Measurements from ENCODE around the gene HOXB1.

HOXB1 gene

DNA sequence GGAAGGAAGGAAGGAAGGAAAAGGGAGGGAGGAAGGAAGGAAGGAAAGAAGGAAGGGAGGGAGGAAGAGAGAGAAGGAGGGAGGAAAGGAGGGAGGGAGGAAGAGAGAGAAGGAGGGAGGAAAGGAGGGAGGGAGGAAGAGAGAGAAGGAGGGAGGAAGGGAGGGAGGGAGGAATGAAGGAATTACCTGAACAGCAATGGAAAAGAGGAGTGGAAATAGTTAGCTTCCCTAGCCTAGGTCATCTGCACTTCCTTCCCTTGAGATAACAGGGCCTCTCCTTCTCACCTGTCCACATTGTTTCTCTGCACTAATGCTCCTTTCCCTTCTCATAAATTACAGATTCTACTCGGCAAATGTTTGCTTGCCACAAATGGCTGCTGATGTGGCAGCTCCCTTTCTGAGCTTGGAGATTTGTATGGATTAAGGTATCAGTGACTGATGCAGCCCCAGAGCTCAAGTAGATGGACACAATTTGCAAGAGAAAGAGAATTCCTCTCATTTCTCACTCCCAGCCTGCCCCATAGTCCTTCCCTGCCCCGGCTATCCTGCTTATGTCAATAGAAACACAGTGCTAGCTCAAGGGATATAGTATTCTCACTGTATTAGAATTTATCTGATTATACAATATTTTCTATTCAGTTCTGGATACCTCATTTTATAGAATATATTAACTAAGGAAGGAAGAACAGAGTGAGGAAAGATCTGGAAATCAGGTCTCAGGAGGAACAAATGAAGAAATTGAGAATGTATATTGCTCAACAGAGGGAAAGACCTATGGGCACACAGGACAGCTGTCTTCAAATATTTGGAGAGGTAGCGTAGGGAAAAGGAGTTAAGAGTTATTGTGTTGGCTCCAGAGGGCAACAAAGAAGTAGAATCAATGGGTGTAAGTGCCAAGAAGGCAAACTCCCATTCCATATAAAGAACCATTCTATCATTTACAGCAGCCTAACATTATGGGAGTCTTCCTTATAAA is 14.6 kb downstream of the HOXB1 start:
- DNase-seq (no peak), ATAC-seq (ENCODE audit: insufficient read depth, low read depth) (no peak)
- Histone ChIP-seq H3K4me1 (ENCODE audit: insufficient read depth, low read length) (no peaks in the 10 kb centered on the region), H3K4me2 (ENCODE audit: insufficient read depth, low read length) (no peak overlapping the region), H3K9me3 (ENCODE audit: insufficient read depth, low read length, severe bottlenecking) (no peaks in the 10 kb centered on the region), H3K4me3 (ENCODE audit: low read depth in 1 of 2, low read length in 2 of 2) (no peak overlapping the region), H3K36me3 (ENCODE audit: insufficient read depth, low read length) (no peaks in the 10 kb centered on the region), H4K20me1 (ENCODE audit: insufficient read depth, low read length) (no peaks in the 10 kb centered on the region), H3K27ac (ENCODE audit: low read length) (no peak overlapping the region), H3K27me3 (ENCODE audit: insufficient read depth, low read length, poor library complexity) (peaks cover 24% of the 10 kb centered on the region), H3K79me2 (ENCODE audit: insufficient read depth, low read length) (no peaks in the 10 kb centered on the region), H3K9ac (ENCODE audit: low read depth, low read length) (no peak overlapping the region), H2AFZ (ENCODE audit: low read depth, low read length) (no peak overlapping the region)
- TF ChIP-seq, protein P1, sequence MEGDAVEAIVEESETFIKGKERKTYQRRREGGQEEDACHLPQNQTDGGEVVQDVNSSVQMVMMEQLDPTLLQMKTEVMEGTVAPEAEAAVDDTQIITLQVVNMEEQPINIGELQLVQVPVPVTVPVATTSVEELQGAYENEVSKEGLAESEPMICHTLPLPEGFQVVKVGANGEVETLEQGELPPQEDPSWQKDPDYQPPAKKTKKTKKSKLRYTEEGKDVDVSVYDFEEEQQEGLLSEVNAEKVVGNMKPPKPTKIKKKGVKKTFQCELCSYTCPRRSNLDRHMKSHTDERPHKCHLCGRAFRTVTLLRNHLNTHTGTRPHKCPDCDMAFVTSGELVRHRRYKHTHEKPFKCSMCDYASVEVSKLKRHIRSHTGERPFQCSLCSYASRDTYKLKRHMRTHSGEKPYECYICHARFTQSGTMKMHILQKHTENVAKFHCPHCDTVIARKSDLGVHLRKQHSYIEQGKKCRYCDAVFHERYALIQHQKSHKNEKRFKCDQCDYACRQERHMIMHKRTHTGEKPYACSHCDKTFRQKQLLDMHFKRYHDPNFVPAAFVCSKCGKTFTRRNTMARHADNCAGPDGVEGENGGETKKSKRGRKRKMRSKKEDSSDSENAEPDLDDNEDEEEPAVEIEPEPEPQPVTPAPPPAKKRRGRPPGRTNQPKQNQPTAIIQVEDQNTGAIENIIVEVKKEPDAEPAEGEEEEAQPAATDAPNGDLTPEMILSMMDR (IDR thresholded peaks at IDR 0.05; ENCODE audit: borderline replicate concordance, extremely low read depth, low read length, poor library complexity, severe bottlenecking): no peak
- no peak for TF ChIP-seq EZH2 (IDR thresholded peaks at IDR 0.05; ENCODE audit: borderline replicate concordance, low read depth, low read length, severe bottlenecking)

DNA sequence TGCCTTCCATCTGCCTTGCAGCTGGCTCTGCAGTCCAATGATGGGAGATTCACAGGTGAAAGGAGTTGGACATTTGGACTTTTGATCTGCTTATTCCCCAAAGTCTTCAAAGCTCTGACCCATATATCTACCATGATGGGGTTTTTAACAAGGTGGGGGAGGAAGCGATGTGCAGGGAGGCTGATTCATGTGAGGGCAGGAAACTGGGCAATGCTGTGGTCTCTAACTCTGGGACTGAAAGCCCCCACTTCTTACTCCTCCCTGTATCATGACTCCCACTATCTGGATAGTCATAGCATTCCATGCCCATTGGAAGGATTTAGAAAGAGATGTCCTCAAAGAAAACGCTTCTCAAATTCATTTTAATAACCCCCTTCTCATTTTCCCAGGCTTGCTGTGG is 16.3 kb downstream of the HOXB1 start:
- H3K79me2 ChIP-seq (ENCODE audit: insufficient read depth, low read length): no peaks in the 10 kb centered on the region
- ATAC-seq (ENCODE audit: insufficient read depth, low read depth) (no peak), DNase-seq (no peak)
- H2AFZ ChIP-seq (ENCODE audit: low read depth, low read length): no peak overlapping the region
- H3K9me3 ChIP-seq (ENCODE audit: insufficient read depth, low read length, severe bottlenecking): no peaks in the 10 kb centered on the region
- H3K4me3 ChIP-seq (ENCODE audit: low read depth in 1 of 2, low read length in 2 of 2): no peak overlapping the region
- no peak overlapping the region for H3K4me2 ChIP-seq (ENCODE audit: insufficient read depth, low read length)
- peaks cover 24% of the 10 kb centered on the region for H3K27me3 ChIP-seq (ENCODE audit: insufficient read depth, low read length, poor library complexity)
- TF ChIP-seq EZH2 (IDR thresholded peaks at IDR 0.05; ENCODE audit: borderline replicate concordance, low read depth, low read length, severe bottlenecking): no peak
- TF ChIP-seq, protein P1 (IDR thresholded peaks at IDR 0.05; ENCODE audit: borderline replicate concordance, extremely low read depth, low read length, poor library complexity, severe bottlenecking): no peak
- H3K4me1 ChIP-seq (ENCODE audit: insufficient read depth, low read length): no peaks in the 10 kb centered on the region
- H3K27ac ChIP-seq (ENCODE audit: low read length): no peak overlapping the region
- no peak overlapping the region for H3K9ac ChIP-seq (ENCODE audit: low read depth, low read length)
- H3K36me3 ChIP-seq (ENCODE audit: insufficient read depth, low read length): no peaks in the 10 kb centered on the region
- H4K20me1 ChIP-seq (ENCODE audit: insufficient read depth, low read length): no peaks in the 10 kb centered on the region

DNA sequence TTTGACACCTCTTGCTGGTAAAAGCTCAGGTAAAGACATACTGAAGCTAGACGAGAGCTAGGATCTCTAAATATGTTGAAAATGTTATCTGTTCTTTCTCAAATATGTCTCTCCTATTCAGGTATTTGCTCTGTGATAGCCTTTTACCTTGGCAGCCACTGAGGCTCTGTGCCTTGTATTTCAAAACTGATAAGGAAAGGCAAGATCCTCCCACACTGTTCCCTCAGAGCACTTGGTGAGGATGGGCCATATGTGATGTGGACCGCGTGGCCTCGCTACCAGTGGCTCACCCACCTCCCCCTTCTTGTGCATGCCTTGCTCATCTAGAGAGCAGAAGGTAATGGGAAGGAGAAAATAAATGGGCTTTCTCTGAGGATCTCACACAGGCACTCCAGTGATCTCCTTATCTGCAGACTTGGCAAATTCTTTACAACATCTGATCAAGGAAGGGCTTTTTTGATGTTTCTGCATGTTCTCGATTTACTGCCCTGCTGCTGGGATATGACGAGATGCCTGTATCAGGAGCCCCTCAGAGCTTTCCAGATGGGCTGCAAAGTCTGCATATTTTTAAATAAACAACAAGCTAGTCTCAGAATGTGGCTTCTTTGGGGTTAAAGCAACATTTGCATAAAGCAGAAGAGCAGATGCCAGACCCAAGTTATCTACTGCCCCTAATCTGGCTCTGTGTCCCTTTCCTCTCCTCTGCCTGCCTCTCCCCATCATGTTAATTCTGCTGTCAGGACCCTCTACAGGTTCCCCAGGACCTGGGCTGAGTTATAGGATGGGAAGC is 16.9 kb downstream of the HOXB1 start:
- no peak overlapping the region for H2AFZ ChIP-seq (ENCODE audit: low read depth, low read length)
- no peak overlapping the region for H3K4me3 ChIP-seq (ENCODE audit: low read depth in 1 of 2, low read length in 2 of 2)

More for the DNA sequence above, 16.9 kb downstream of the HOXB1 start:
- Histone ChIP-seq H3K27me3 (ENCODE audit: insufficient read depth, low read length, poor library complexity) (peaks cover 24% of the 10 kb centered on the region), H3K36me3 (ENCODE audit: insufficient read depth, low read length) (no peaks in the 10 kb centered on the region), H3K4me1 (ENCODE audit: insufficient read depth, low read length) (no peaks in the 10 kb centered on the region), H3K9me3 (ENCODE audit: insufficient read depth, low read length, severe bottlenecking) (no peaks in the 10 kb centered on the region), H3K27ac (ENCODE audit: low read length) (no peak overlapping the region), H3K9ac (ENCODE audit: low read depth, low read length) (no peak overlapping the region), H4K20me1 (ENCODE audit: insufficient read depth, low read length) (no peaks in the 10 kb centered on the region), H3K79me2 (ENCODE audit: insufficient read depth, low read length) (no peaks in the 10 kb centered on the region), H3K4me2 (ENCODE audit: insufficient read depth, low read length) (no peak overlapping the region)
- no peak for ATAC-seq (ENCODE audit: insufficient read depth, low read depth)
- TF ChIP-seq EZH2 (IDR thresholded peaks at IDR 0.05; ENCODE audit: borderline replicate concordance, low read depth, low read length, severe bottlenecking): no peak
- TF ChIP-seq, protein P1 (IDR thresholded peaks at IDR 0.05; ENCODE audit: borderline replicate concordance, extremely low read depth, low read length, poor library complexity, severe bottlenecking): no peak
- DNase-seq: no peak

Measured in DND-41 (cell line).